H7 (cell line): ENCODE data around the gene SERTAD4. TPM values are rescaled to one million over a fixed set of nuclear protein-coding genes. Genes with fewer than 3 reads are reported as not detected.
"Not testable (repeated sequence)": the region's sequence is repeated elsewhere in the genome, so short reads cannot be mapped to it uniquely, and the experiment has no call there.

ENCODE experiments used
- DNase-seq: peaks from one replicate; pipeline ENCODE4 v3.0.0; 2012
- H3K27me3 ChIP-seq: 2 replicates; pipeline ENCODE4 v1.6.0; 2011; ENCODE audit warnings: mild to moderate bottlenecking, low read length; ENCODE audit not compliant: control insufficient read depth, insufficient read depth
- H3K36me3 ChIP-seq: replicated peaks from 2 replicates; pipeline ENCODE4 v1.5.1; 2011; ENCODE audit warnings: low read length; ENCODE audit not compliant: control insufficient read depth, insufficient read depth
- H3K4me3 ChIP-seq: 2 replicates; pipeline ENCODE4 v1.5.1; 2011; ENCODE audit warnings: low read depth, mild to moderate bottlenecking, control low read depth, low read length, moderate library complexity; ENCODE audit not compliant: insufficient read depth
- total RNA-seq: library from RNA; depleted of rRNA; stranded (reverse); fragments of >200 nt; shearing (Covaris generic); gene quantifications from 2 replicates; pipeline ENCODE4 v1.2.3, GENCODE V29; 2014; rRNA removed

The SERTAD4 gene
- total RNA-seq, result 8.7 and 12.0 TPM in 2 replicates

GRCh38 chr1:210232511-210233215 lies at the start of gene SERTAD4:
Gene SERTAD4 (plus strand): TSS chr1:210232796. CDS start chr1:210237961, 5,165 bp downstream.
- H3K27me3 ChIP-seq, result peaks cover 42% of the 10 kb centered on the region
- H3K36me3 ChIP-seq, result no peaks in the 10 kb centered on the region
- peak; percentile 75 for DNase-seq
- H3K4me3 ChIP-seq, result peak within 1 kb of the TSS; percentile 65

- H3K4me3 ChIP-seq, result no peak overlapping the region
- H3K27me3 ChIP-seq, result no peaks in the 10 kb centered on the region
- no peak for DNase-seq
- no peaks in the 10 kb centered on the region for H3K36me3 ChIP-seq
Observed at GRCh38 chr1:210185063-210185462, 47.5 kb upstream of the SERTAD4 start.

GRCh38 chr1:210187849-210188606 lies 44.6 kb upstream of the SERTAD4 start:
- not testable (repeated sequence) for DNase-seq, H3K27me3 ChIP-seq, H3K4me3 ChIP-seq, H3K36me3 ChIP-seq

- DNase-seq, result no peak
- H3K27me3 ChIP-seq, result no peaks in the 10 kb centered on the region
- no peaks in the 10 kb centered on the region for H3K36me3 ChIP-seq
- no peak overlapping the region for H3K4me3 ChIP-seq
Observed at GRCh38 chr1:210189426-210189825, 43.2 kb upstream of the SERTAD4 start.

- no peaks in the 10 kb centered on the region for H3K36me3 ChIP-seq
- DNase-seq, result no peak
- H3K27me3 ChIP-seq, result no peaks in the 10 kb centered on the region
- H3K4me3 ChIP-seq, result no peak overlapping the region
Observed at GRCh38 chr1:210195635-210196160, 36.9 kb upstream of the SERTAD4 start.

GRCh38 chr1:210196266-210196665 lies 36.3 kb upstream of the SERTAD4 start:
- H3K36me3 ChIP-seq, H3K4me3 ChIP-seq, DNase-seq, H3K27me3 ChIP-seq: not testable (repeated sequence)

GRCh38 chr1:210198840-210199239 lies 33.8 kb upstream of the SERTAD4 start:
- Histone ChIP-seq H3K36me3 (no peaks in the 10 kb centered on the region), H3K27me3 (no peaks in the 10 kb centered on the region), H3K4me3 (no peak overlapping the region)
- DNase-seq, result no peak

- Histone ChIP-seq H3K36me3 (no peaks in the 10 kb centered on the region), H3K27me3 (no peaks in the 10 kb centered on the region)
- no peak for DNase-seq
Observed at GRCh38 chr1:210200124-210200736, 32.4 kb upstream of the SERTAD4 start.

GRCh38 chr1:210201681-210202080 lies 30.9 kb upstream of the SERTAD4 start:
- no peak for DNase-seq
- Histone ChIP-seq H3K27me3 (no peaks in the 10 kb centered on the region), H3K4me3 (no peak overlapping the region), H3K36me3 (no peaks in the 10 kb centered on the region)

More at GRCh38 chr1:210200124-210200736, 32.4 kb upstream of the SERTAD4 start:
- H3K4me3 ChIP-seq, result no peak overlapping the region

GRCh38 chr1:210207597-210208450 lies 24.8 kb upstream of the SERTAD4 start:
- Histone ChIP-seq H3K27me3 (no peaks in the 10 kb centered on the region), H3K36me3 (no peaks in the 10 kb centered on the region), H3K4me3 (no peak overlapping the region)
- DNase-seq, result no peak

- Histone ChIP-seq H3K4me3 (no peak overlapping the region), H3K27me3 (no peaks in the 10 kb centered on the region), H3K36me3 (no peaks in the 10 kb centered on the region)
- DNase-seq, result no peak
Observed at GRCh38 chr1:210213335-210213734, 19.3 kb upstream of the SERTAD4 start.

- no peak for DNase-seq
- Histone ChIP-seq H3K27me3 (no peaks in the 10 kb centered on the region), H3K4me3 (no peak overlapping the region), H3K36me3 (no peaks in the 10 kb centered on the region)
Observed at GRCh38 chr1:210214573-210215409, 17.8 kb upstream of the SERTAD4 start.

GRCh38 chr1:210217482-210217881 lies 15.1 kb upstream of the SERTAD4 start:
- H3K27me3 ChIP-seq, result no peaks in the 10 kb centered on the region
- no peak for DNase-seq
- no peak overlapping the region for H3K4me3 ChIP-seq

More at GRCh38 chr1:210217482-210217881, 15.1 kb upstream of the SERTAD4 start:
- no peaks in the 10 kb centered on the region for H3K36me3 ChIP-seq
